22Rv1 (cell line): ENCODE data around the gene TUBGCP3.

ENCODE experiments used
- H3K27ac ChIP-seq: fragments of 450-650 bp; 2 replicates; pipeline ENCODE4 v1.5.1; 2017
- ZFX ChIP-seq: fragments of 450-650 bp; IDR thresholded peaks from 2 replicates; pipeline ENCODE4 v1.6.1; 2017; ENCODE audit warnings: antibody characterized with exemption, borderline replicate concordance
- TF ChIP-seq, protein P1 (sequence below): fragments of 450-650 bp; IDR thresholded peaks from 2 replicates; pipeline ENCODE4 v1.5.1; 2017; ENCODE audit warnings: mild to moderate bottlenecking

TUBGCP3 gene

DNA sequence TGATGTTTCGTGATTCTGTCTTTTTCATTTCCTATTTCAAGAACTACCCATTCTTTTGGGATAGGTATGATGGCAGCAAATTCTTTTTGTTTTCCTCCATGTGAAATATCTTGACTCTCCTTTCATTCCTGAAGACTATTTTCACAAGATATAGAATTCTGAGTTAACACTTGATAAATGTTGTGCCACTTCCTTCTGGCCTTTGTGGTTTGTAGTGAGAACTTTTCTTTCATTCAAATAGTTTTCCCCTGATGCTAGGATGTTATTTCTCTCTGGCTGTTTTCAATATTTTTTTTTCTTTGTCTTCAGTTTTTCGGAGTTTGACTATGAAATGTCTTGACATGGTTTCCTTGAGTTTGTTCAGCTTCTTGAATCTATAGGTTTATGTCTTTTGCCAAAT is 8.3 kb upstream of the TUBGCP3 start:
- no peak overlapping the region for H3K27ac ChIP-seq
- no peak for TF ChIP-seq ZFX
- TF ChIP-seq, protein P1, sequence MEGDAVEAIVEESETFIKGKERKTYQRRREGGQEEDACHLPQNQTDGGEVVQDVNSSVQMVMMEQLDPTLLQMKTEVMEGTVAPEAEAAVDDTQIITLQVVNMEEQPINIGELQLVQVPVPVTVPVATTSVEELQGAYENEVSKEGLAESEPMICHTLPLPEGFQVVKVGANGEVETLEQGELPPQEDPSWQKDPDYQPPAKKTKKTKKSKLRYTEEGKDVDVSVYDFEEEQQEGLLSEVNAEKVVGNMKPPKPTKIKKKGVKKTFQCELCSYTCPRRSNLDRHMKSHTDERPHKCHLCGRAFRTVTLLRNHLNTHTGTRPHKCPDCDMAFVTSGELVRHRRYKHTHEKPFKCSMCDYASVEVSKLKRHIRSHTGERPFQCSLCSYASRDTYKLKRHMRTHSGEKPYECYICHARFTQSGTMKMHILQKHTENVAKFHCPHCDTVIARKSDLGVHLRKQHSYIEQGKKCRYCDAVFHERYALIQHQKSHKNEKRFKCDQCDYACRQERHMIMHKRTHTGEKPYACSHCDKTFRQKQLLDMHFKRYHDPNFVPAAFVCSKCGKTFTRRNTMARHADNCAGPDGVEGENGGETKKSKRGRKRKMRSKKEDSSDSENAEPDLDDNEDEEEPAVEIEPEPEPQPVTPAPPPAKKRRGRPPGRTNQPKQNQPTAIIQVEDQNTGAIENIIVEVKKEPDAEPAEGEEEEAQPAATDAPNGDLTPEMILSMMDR, result no peak

DNA sequence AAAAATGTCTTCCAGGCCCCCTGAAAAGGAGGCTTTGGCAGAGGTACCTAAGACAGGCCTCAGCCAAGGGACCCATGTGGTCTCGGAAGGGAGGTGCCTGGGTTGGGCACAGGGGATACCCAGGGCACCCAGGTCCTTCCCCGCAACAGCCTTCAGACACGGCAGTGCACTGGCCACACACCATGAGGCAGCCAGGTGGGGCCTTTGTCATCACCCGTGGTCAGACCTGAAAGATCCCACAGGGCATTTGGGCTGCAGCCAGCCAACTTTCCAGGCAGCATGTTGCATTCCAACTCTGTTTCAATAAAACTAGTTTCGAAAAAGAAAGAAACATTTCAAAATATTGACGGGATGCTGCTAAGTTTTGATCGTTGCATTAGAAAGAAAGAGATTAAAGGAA is 4.7 kb upstream of the TUBGCP3 start:
- H3K27ac ChIP-seq, result no peak overlapping the region
- no peak for TF ChIP-seq ZFX
- TF ChIP-seq, protein P1, result no peak

DNA sequence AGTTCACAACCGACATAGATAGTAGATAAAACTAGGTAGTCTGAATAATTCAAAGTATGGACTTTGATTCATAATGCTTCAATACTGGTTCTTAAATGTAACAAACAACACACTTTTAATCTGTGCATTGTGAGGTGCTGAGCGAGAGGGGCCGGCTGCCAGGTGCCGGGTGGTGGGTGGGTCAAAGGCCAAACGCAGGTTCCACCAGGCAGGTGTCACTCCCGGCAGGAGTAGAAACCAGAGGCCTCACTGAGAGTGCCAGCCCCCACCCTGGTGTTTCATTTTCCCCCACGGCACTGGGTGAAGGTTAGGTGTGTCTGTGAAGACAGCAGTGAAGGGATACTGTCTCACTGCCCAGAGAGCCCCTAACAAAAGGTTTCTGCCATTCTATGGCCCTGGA is 4.2 kb upstream of the TUBGCP3 start:
- TF ChIP-seq, protein P1, result no peak
- TF ChIP-seq ZFX, result no peak
- no peak overlapping the region for H3K27ac ChIP-seq

DNA sequence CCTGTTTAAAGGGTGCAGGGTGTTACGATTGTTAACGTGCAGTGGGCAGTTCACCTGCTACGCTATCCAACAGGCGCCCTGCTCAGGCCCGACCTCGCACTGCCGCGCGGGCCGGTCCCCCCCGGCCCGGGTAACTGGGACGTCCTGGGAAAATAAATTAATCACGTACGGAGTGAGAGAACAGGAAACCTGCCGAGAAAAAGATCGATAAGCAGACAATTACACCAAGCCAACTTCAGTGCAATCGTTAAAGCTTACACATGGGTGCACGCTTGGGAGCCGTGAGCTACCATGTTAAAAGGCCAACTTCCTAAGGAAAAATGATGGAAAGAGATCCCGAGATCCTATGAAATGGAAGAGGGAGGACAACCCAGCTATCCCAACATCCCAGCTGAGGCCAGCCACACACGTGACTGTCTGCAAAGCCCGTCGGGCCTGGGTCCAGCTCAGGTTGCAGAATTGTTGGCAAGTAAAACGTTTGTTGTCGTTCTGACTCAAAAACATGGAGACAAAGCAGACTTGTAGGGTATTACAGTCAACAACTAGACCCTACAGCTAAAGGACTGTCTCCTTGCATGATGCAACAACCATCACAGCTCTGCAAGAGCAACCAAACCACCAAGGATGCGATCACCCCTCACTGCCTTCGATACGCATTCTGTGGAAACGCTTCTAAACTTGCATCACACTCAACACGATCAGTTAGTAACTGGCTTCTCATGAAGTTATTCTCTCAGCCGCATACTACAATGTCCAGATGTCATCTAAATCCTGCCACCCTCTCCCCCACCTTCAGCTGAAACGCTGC is 741 bp upstream of the TUBGCP3 start:
- peak overlapping the region; percentile 99 for H3K27ac ChIP-seq
- TF ChIP-seq ZFX, result no peak
- TF ChIP-seq, protein P1, result no peak

DNA sequence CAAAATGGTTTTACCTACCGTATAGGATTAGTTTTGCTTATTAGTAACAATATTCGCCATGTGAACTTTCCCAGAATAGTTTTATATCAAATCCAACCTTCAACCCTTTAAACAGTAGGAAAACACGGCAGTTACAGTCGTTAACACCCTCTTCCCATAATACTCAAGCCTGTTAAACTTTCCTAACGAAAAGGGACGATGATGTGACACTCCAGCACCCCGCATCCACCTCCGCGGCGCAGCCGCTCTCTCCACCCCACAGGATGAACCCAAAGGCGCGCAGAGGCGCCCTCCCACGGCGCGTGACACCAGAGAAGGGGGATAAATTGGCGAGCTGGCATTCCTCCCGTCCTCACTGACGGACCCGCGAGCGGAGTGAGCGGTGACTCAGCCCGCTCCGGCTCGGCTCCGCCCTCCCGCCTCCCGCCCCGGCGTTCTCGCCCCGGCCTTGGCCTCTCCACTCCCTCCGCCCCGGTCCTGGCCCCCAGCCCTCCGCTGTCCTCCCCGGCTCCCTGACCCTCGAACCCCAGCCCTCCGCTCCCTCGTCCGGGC is 665 bp downstream of the TUBGCP3 start:
- peak overlapping the region; percentile 99 for H3K27ac ChIP-seq
- TF ChIP-seq, protein P1, result peak; percentile 22
- no peak for TF ChIP-seq ZFX

DNA sequence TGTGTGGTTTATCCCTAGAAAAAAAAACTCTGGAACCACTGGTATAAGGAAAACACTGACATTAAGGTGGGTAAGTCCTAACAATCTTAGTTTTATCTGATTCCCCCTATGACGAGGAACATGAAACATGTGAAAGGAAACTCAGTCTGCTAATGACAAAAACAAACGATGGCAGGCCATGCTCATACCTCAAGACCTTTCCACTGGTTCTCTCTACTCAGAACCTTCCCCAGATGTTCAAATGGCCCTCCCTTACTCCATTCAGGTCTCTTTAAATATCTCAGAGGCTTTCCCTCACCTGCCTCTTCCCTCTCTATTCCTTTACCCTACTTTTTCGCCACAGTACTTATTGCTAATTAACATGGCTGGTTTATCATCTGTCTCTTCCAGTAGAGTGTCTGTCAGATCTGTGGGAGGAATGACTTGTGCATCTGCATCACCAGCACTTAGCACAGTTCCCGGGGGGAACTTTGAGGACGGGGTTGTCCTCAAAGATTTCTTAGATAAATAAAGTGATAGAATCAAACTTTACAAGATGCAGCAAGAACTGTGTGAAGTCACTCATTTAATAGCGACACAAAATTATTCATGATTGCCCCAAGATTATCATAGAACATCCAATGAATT is 1.5 kb downstream of the TUBGCP3 start:
- TF ChIP-seq ZFX, result no peak
- H3K27ac ChIP-seq, result peak overlapping the region; percentile 99

DNA sequence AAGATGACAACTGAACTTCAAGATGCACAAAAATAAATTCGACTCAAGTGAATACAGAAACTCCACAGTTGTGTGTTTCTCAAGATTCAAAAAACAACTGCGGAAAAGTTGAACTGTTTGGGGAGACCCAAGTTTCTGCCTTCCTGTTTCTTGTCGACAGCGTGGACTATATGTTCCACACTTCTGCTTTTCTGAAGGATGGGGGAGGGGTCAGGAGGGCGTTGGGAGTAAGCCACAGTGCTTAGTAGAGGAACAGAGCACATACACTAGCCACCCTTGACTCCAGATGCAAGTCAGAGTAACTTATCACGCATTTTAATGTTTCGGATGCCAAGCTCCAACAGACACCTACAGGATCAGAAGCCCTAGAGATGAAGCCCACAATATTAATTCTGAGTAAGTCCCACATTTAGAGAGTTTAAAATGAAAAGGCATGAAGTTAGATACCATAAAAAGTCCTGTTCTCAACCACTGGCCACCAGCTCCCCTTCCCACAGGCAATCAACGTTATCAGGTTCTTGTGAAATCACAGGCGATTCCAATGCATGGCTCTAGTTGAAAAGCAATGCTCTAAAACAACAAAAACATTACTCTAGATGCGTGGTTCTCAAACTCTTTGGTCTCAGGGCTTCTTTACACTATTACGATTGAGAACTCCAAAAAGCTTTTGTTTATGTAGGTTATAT is 4.2 kb downstream of the TUBGCP3 start:
- no peak for TF ChIP-seq ZFX
- TF ChIP-seq, protein P1, result no peak
- no peak overlapping the region for H3K27ac ChIP-seq
